ENCODE measurements around the gene CYP26A1.
A peak's percentile ranks its signal among the peaks of the same experiment; 100 is the strongest.

Gene CYP26A1

DNA sequence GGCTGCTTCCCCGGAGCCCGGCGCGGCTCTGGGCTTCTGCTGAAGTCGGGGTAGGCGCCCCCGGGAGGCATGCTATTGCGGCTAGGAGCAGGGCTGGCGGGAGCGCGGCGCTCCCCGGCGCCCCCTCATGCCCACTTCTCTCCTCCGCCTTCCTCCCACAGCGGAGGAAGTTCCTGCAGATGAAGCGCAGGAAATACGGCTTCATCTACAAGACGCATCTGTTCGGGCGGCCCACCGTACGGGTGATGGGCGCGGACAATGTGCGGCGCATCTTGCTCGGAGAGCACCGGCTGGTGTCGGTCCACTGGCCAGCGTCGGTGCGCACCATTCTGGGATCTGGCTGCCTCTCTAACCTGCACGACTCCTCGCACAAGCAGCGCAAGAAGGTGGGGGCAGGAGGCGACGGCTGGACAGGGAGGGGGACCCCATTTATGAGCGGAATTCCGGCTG lies 479 bp downstream of the CYP26A1 start:
- CTCF ChIA-PET, result interaction anchor here (1.4 to 8.6 kb wide), 3 partner anchors 9 to 39 kb away, joined by 3 to 76 read pairs (median 4); no protein-coding TSS in a partner anchor

GRCh38 chr10:93074597-93075368 lies 1.1 kb downstream of the CYP26A1 start:
- POLR2A ChIA-PET, result no interaction called here
- H3K27ac ChIP-seq (ENCODE audit: insufficient read depth in 1 of 2, low read depth in 1 of 2, low read length in 2 of 2, poor library complexity in 1 of 2, severe bottlenecking in 2 of 2), result no peak overlapping the region
- no peaks in the 10 kb centered on the region for H3K9me3 ChIP-seq (ENCODE audit: control extremely low read depth in 1 of 5, control insufficient read depth in 4 of 5, insufficient read depth in 2 of 5, low read depth in 1 of 5, low read length in 4 of 5)
- peak overlapping the region in 5 of 7 experiments; percentile 39 to 75 (median 64) for H3K4me3 ChIP-seq (ENCODE audit: control insufficient read depth in 1 of 7, extremely low read depth in 1 of 7, insufficient read depth in 4 of 7, low read depth in 2 of 7, low read length in 6 of 7)
- H3K27me3 ChIP-seq (replicated peaks in 2 of 5; ENCODE audit: control insufficient read depth in 4 of 5, insufficient read depth in 5 of 5, low read length in 4 of 5), result peaks cover 8 to 93% (median 52%) of the 10 kb centered on the region in 5 experiments
- DNase-seq, result peak in 1 of 3 donors; percentile 55
- under 1% methylated on average over 67 of the region's 67 CpGs for WGBS (ENCODE audit: insufficient coverage)
- no peaks in the 10 kb centered on the region for H3K36me3 ChIP-seq (ENCODE audit: control insufficient read depth in 4 of 4, insufficient read depth in 4 of 4, low read length in 3 of 4)
- H3K4me1 ChIP-seq (ENCODE audit: control extremely low read depth in 1 of 4, control insufficient read depth in 4 of 4, insufficient read depth in 4 of 4, low read length in 3 of 4), result peaks cover 0 to 43% (median 41%) of the 10 kb centered on the region in 4 experiments
- CTCF ChIA-PET, result interaction anchor here (1.4 to 8.6 kb wide), 4 partner anchors 10 to 278 kb away, joined by 3 to 111 read pairs (median 40); no protein-coding TSS in a partner anchor

More for the DNA sequence above, 479 bp downstream of the CYP26A1 start:
- no peaks in the 10 kb centered on the region for H3K36me3 ChIP-seq (ENCODE audit: control insufficient read depth in 4 of 4, insufficient read depth in 4 of 4, low read length in 3 of 4)
- H3K4me1 ChIP-seq (ENCODE audit: control extremely low read depth in 1 of 4, control insufficient read depth in 4 of 4, insufficient read depth in 4 of 4, low read length in 3 of 4), result peaks cover 0 to 43% (median 40%) of the 10 kb centered on the region in 4 experiments
- peaks cover 6 to 93% (median 56%) of the 10 kb centered on the region in 5 experiments for H3K27me3 ChIP-seq (replicated peaks in 2 of 5; ENCODE audit: control insufficient read depth in 4 of 5, insufficient read depth in 5 of 5, low read length in 4 of 5)
- 0% methylated on average over 29 of the region's 40 CpGs for WGBS (ENCODE audit: insufficient coverage)
- H3K4me3 ChIP-seq (ENCODE audit: control insufficient read depth in 1 of 7, extremely low read depth in 1 of 7, insufficient read depth in 4 of 7, low read depth in 2 of 7, low read length in 6 of 7), result peak overlapping the region; percentile 4 to 75 (median 59)
- peak; percentile 58 to 73 (median 62) for DNase-seq
- POLR2A ChIA-PET, result no interaction called here
- no peaks in the 10 kb centered on the region for H3K9me3 ChIP-seq (ENCODE audit: control extremely low read depth in 1 of 5, control insufficient read depth in 4 of 5, insufficient read depth in 2 of 5, low read depth in 1 of 5, low read length in 4 of 5)
- H3K27ac ChIP-seq (ENCODE audit: insufficient read depth in 1 of 2, low read depth in 1 of 2, low read length in 2 of 2, poor library complexity in 1 of 2, severe bottlenecking in 2 of 2), result no peak overlapping the region

- peaks cover 8 to 90% (median 50%) of the 10 kb centered on the region in 5 experiments for H3K27me3 ChIP-seq (replicated peaks in 2 of 5; ENCODE audit: control insufficient read depth in 4 of 5, insufficient read depth in 5 of 5, low read length in 4 of 5)
- 33% methylated on average over 14 of the region's 25 CpGs for WGBS (ENCODE audit: insufficient coverage)
These were observed 1.9 kb downstream of the CYP26A1 start for GRCh38 chr10:93075369-93076221.

DNA sequence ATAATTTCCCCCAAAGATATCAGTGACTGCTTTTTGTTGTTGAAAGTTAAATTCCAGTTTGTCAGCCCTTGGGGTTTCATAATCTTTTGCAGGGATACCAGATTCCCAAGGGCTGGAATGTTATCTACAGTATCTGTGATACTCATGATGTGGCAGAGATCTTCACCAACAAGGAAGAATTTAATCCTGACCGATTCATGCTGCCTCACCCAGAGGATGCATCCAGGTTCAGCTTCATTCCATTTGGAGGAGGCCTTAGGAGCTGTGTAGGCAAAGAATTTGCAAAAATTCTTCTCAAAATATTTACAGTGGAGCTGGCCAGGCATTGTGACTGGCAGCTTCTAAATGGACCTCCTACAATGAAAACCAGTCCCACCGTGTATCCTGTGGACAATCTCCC lies 3.2 kb downstream of the CYP26A1 start:
- POLR2A ChIA-PET, result no interaction called here
- no peaks in the 10 kb centered on the region for H3K36me3 ChIP-seq (ENCODE audit: control insufficient read depth in 4 of 4, insufficient read depth in 4 of 4, low read length in 3 of 4)
- no peak for DNase-seq
- peaks cover 8 to 90% (median 47%) of the 10 kb centered on the region in 5 experiments for H3K27me3 ChIP-seq (replicated peaks in 2 of 5; ENCODE audit: control insufficient read depth in 4 of 5, insufficient read depth in 5 of 5, low read length in 4 of 5)
- H3K4me1 ChIP-seq (ENCODE audit: control extremely low read depth in 1 of 4, control insufficient read depth in 4 of 4, insufficient read depth in 4 of 4, low read length in 3 of 4), result peaks cover 0 to 40% (median 39%) of the 10 kb centered on the region in 4 experiments
- no peak overlapping the region for H3K4me3 ChIP-seq (ENCODE audit: control insufficient read depth in 1 of 7, extremely low read depth in 1 of 7, insufficient read depth in 4 of 7, low read depth in 2 of 7, low read length in 6 of 7)
- no peaks in the 10 kb centered on the region for H3K9me3 ChIP-seq (ENCODE audit: control extremely low read depth in 1 of 5, control insufficient read depth in 4 of 5, insufficient read depth in 2 of 5, low read depth in 1 of 5, low read length in 4 of 5)
- no peak overlapping the region for H3K27ac ChIP-seq (ENCODE audit: insufficient read depth in 1 of 2, low read depth in 1 of 2, low read length in 2 of 2, poor library complexity in 1 of 2, severe bottlenecking in 2 of 2)
- 100% methylated on average over 1 of the region's 2 CpGs for WGBS (ENCODE audit: insufficient coverage)
- CTCF ChIA-PET, result interaction anchor here (0.6 to 8.6 kb wide), 5 partner anchors 12 to 282 kb away, joined by 3 to 111 read pairs (median 4); no protein-coding TSS in a partner anchor

More at GRCh38 chr10:93075369-93076221, 1.9 kb downstream of the CYP26A1 start:
- no peaks in the 10 kb centered on the region for H3K36me3 ChIP-seq (ENCODE audit: control insufficient read depth in 4 of 4, insufficient read depth in 4 of 4, low read length in 3 of 4)
- no peak for DNase-seq
- H3K27ac ChIP-seq (ENCODE audit: insufficient read depth in 1 of 2, low read depth in 1 of 2, low read length in 2 of 2, poor library complexity in 1 of 2, severe bottlenecking in 2 of 2), result no peak overlapping the region
- peak overlapping the region in 3 of 7 experiments; percentile 64 to 75 (median 72) for H3K4me3 ChIP-seq (ENCODE audit: control insufficient read depth in 1 of 7, extremely low read depth in 1 of 7, insufficient read depth in 4 of 7, low read depth in 2 of 7, low read length in 6 of 7)
- ChIA-PET POLR2A (no interaction called here), CTCF (interaction anchor here (0.9 to 8.6 kb wide), 4 partner anchors 11 to 407 kb away, joined by 3 to 111 read pairs (median 40); partner anchors contain the start of gene MYOF)
- no peaks in the 10 kb centered on the region for H3K9me3 ChIP-seq (ENCODE audit: control extremely low read depth in 1 of 5, control insufficient read depth in 4 of 5, insufficient read depth in 2 of 5, low read depth in 1 of 5, low read length in 4 of 5)
- peaks cover 0 to 48% (median 42%) of the 10 kb centered on the region in 4 experiments for H3K4me1 ChIP-seq (ENCODE audit: control extremely low read depth in 1 of 4, control insufficient read depth in 4 of 4, insufficient read depth in 4 of 4, low read length in 3 of 4)

DNA sequence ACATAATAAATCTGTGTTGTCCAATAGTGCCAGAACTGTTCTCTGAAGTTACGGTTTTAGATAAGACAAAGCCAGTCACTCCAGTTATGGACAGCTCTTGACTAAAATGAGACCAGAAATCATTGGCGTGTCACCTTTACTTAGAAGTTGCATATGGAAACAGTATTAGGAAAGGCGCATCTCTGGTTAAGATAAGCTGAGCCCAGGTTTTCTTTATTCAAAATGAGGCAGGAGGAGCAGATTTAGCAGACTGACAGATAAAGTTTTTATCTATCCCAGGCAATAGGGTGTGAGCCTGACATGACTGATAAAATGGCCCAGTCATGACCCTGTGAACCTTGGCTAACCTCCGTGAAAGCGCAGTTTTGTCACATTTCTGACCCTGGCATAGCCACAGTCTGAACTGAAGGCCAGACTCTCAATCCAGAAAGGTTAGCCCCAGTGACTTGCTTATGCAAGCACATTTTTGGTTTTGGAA lies 4.2 kb downstream of the CYP26A1 start:
- H3K4me3 ChIP-seq (ENCODE audit: control insufficient read depth in 1 of 7, extremely low read depth in 1 of 7, insufficient read depth in 4 of 7, low read depth in 2 of 7, low read length in 6 of 7), result no peak overlapping the region
- no peak for DNase-seq
- WGBS (ENCODE audit: insufficient coverage), result 91% methylated on average over 5 of the region's 5 CpGs
- H3K4me1 ChIP-seq (ENCODE audit: control extremely low read depth in 1 of 4, control insufficient read depth in 4 of 4, insufficient read depth in 4 of 4, low read length in 3 of 4), result peaks cover 0 to 30% (median 29%) of the 10 kb centered on the region in 4 experiments
- CTCF ChIA-PET, result interaction anchor here (1.1 to 8.6 kb wide), 6 partner anchors 13 to 275 kb away, joined by 3 to 111 read pairs (median 4); no protein-coding TSS in a partner anchor
- H3K27me3 ChIP-seq (replicated peaks in 2 of 5; ENCODE audit: control insufficient read depth in 4 of 5, insufficient read depth in 5 of 5, low read length in 4 of 5), result peaks cover 8 to 81% (median 39%) of the 10 kb centered on the region in 5 experiments
- no peaks in the 10 kb centered on the region for H3K36me3 ChIP-seq (ENCODE audit: control insufficient read depth in 4 of 4, insufficient read depth in 4 of 4, low read length in 3 of 4)
- no peak overlapping the region for H3K27ac ChIP-seq (ENCODE audit: insufficient read depth in 1 of 2, low read depth in 1 of 2, low read length in 2 of 2, poor library complexity in 1 of 2, severe bottlenecking in 2 of 2)
- POLR2A ChIA-PET, result no interaction called here
- H3K9me3 ChIP-seq (ENCODE audit: control extremely low read depth in 1 of 5, control insufficient read depth in 4 of 5, insufficient read depth in 2 of 5, low read depth in 1 of 5, low read length in 4 of 5), result no peaks in the 10 kb centered on the region

- Histone ChIP-seq H3K4me1 (ENCODE audit: control extremely low read depth in 1 of 4, control insufficient read depth in 4 of 4, insufficient read depth in 4 of 4, low read length in 3 of 4) (peaks cover 0 to 12% (median 10%) of the 10 kb centered on the region in 4 experiments), H3K27me3 (replicated peaks in 2 of 5; ENCODE audit: control insufficient read depth in 4 of 5, insufficient read depth in 5 of 5, low read length in 4 of 5) (peaks cover 8 to 64% (median 27%) of the 10 kb centered on the region in 5 experiments), H3K4me3 (ENCODE audit: control insufficient read depth in 1 of 7, extremely low read depth in 1 of 7, insufficient read depth in 4 of 7, low read depth in 2 of 7, low read length in 6 of 7) (peak overlapping the region in 3 of 7 experiments; percentile 15 to 57 (median 50)), H3K27ac (ENCODE audit: insufficient read depth in 1 of 2, low read depth in 1 of 2, low read length in 2 of 2, poor library complexity in 1 of 2, severe bottlenecking in 2 of 2) (no peak overlapping the region), H3K36me3 (ENCODE audit: control insufficient read depth in 4 of 4, insufficient read depth in 4 of 4, low read length in 3 of 4) (no peaks in the 10 kb centered on the region), H3K9me3 (ENCODE audit: control extremely low read depth in 1 of 5, control insufficient read depth in 4 of 5, insufficient read depth in 2 of 5, low read depth in 1 of 5, low read length in 4 of 5) (no peaks in the 10 kb centered on the region)
- CTCF ChIA-PET, result interaction anchor here (0.5 to 8.6 kb wide), 17 partner anchors 9 to 286 kb away, joined by 3 to 111 read pairs (median 4); no protein-coding TSS in a partner anchor
- 48% methylated on average over 8 of the region's 9 CpGs for WGBS (ENCODE audit: insufficient coverage)
- DNase-seq, result no peak
- POLR2A ChIA-PET, result no interaction called here
These were observed 6.1 kb downstream of the CYP26A1 start for GRCh38 chr10:93079663-93080349.
